ENCODE measurements around the gene KCTD6. TPM values are rescaled to one million over a fixed set of nuclear protein-coding genes. Genes with fewer than 3 reads are reported as not detected.

Gene KCTD6
- total and polyA plus RNA-seq, 10 donors: 7.3 to 23.5 (median 10.9) TPM

GRCh38 chr3:58508437-58508836 is 16.5 kb downstream of the KCTD6 start:
- H3K4me3 ChIP-seq: no peak overlapping the region
- intact Hi-C loops (cut with DNase I; ENCODE audit: low total_unique reads): no loop called here
- no peak for TF ChIP-seq POLR2A (IDR thresholded peaks at IDR 0.05)
- TF ChIP-seq CTCF (IDR thresholded peaks at IDR 0.05 in 8 of 11, conservative IDR thresholded peaks at IDR 0.05 in 3 of 11): no peak
- TF ChIP-seq POLR2AphosphoS5 (IDR thresholded peaks at IDR 0.05): no peak
- 74 to 78% (median 76%) methylated on average over 6 of the region's 6 CpGs for WGBS, 5 donors
- H3K27ac ChIP-seq: no peak overlapping the region
- no peaks in the 10 kb centered on the region for H3K9me3 ChIP-seq
- DNase-seq: no peak
- H3K36me3 ChIP-seq: peaks cover 0 to 6% (median 0%) of the 10 kb centered on the region in 6 donors
- H3K27me3 ChIP-seq (replicated peaks in 1 of 7): no peaks in the 10 kb centered on the region
- peaks cover 0 to 17% (median 8%) of the 10 kb centered on the region in 6 donors for H3K4me1 ChIP-seq

- WGBS, 5 donors: 92 to 98% (median 96%) methylated on average over 3 of the region's 3 CpGs
- no peaks in the 10 kb centered on the region for H3K4me1 ChIP-seq
- intact Hi-C loops (cut with DNase I; ENCODE audit: low total_unique reads): no loop called here
- H3K27ac ChIP-seq: no peak overlapping the region
- H3K36me3 ChIP-seq: peaks cover 0 to 6% (median 0%) of the 10 kb centered on the region in 6 donors
- no peak for DNase-seq
- no peak overlapping the region for H3K4me3 ChIP-seq
- no peaks in the 10 kb centered on the region for H3K27me3 ChIP-seq (replicated peaks in 1 of 7)
- no peaks in the 10 kb centered on the region for H3K9me3 ChIP-seq
- TF ChIP-seq POLR2AphosphoS5 (IDR thresholded peaks at IDR 0.05) (no peak), CTCF (IDR thresholded peaks at IDR 0.05 in 8 of 11, conservative IDR thresholded peaks at IDR 0.05 in 3 of 11) (no peak), POLR2A (IDR thresholded peaks at IDR 0.05) (no peak)
Observed at GRCh38 chr3:58514405-58514804, 22.5 kb downstream of the KCTD6 start.

- no peak for DNase-seq
- H3K36me3 ChIP-seq: peaks cover 0 to 3% (median 0%) of the 10 kb centered on the region in 6 donors
- TF ChIP-seq POLR2AphosphoS5 (IDR thresholded peaks at IDR 0.05): no peak
- no peak for TF ChIP-seq CTCF (IDR thresholded peaks at IDR 0.05 in 8 of 11, conservative IDR thresholded peaks at IDR 0.05 in 3 of 11)
- TF ChIP-seq POLR2A (IDR thresholded peaks at IDR 0.05): no peak
- H3K9me3 ChIP-seq: no peaks in the 10 kb centered on the region
- H3K27ac ChIP-seq: no peak overlapping the region
- intact Hi-C loops (cut with DNase I; ENCODE audit: low total_unique reads): no loop called here
- H3K4me3 ChIP-seq: no peak overlapping the region
- H3K4me1 ChIP-seq: peaks cover 0 to 7% (median 0%) of the 10 kb centered on the region in 6 donors
- no peaks in the 10 kb centered on the region for H3K27me3 ChIP-seq (replicated peaks in 1 of 7)
- 78 to 89% (median 81%) methylated on average over 3 of the region's 3 CpGs for WGBS, 5 donors
Observed at GRCh38 chr3:58518291-58518789, 26.4 kb downstream of the KCTD6 start.

- Histone ChIP-seq H3K36me3 (no peaks in the 10 kb centered on the region), H3K9me3 (no peaks in the 10 kb centered on the region), H3K27ac (no peak overlapping the region), H3K27me3 (replicated peaks in 1 of 7) (no peaks in the 10 kb centered on the region), H3K4me1 (peaks cover 0 to 7% (median 0%) of the 10 kb centered on the region in 6 donors), H3K4me3 (no peak overlapping the region)
- 82 to 95% (median 90%) methylated on average over 6 of the region's 6 CpGs for WGBS, 5 donors
- intact Hi-C loops (cut with DNase I; ENCODE audit: low total_unique reads): no loop called here
- no peak for DNase-seq
- no peak for TF ChIP-seq POLR2AphosphoS5 (IDR thresholded peaks at IDR 0.05)
- no peak for TF ChIP-seq POLR2A (IDR thresholded peaks at IDR 0.05)
- TF ChIP-seq CTCF (IDR thresholded peaks at IDR 0.05 in 8 of 11, conservative IDR thresholded peaks at IDR 0.05 in 3 of 11): no peak
Observed at GRCh38 chr3:58519668-58520402, 27.9 kb downstream of the KCTD6 start.
